ENCODE results near the gene ECT2L.

ECT2L gene

DNA sequence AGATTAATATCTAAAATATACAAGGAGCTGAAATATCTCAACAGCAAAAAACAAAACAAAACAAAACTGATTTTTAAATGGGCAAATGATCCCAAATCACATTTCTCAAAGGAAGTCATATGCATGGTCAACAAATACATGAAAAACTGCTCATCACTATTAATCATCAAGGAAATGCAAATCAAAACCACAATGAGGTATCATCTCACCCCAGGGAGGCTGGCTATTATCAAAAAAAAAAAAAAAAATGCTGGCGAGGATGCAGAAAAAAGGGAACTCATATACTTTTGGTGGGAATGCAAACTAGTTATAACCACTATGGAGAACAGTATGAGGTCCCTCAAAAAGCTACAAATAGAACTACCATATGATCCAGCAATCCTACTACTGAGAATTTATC is 157.6 kb downstream of the ECT2L start:
- H3K4me3 ChIP-seq (ENCODE audit: low read depth, low read length, poor library complexity, severe bottlenecking): no peak overlapping the region
- no peaks in the 10 kb centered on the region for H3K9me3 ChIP-seq (ENCODE audit: low read length)
- no peak for TF ChIP-seq EZH2 (IDR thresholded peaks at IDR 0.05; ENCODE audit: borderline replicate concordance, low read length)
- TF ChIP-seq, protein P1, sequence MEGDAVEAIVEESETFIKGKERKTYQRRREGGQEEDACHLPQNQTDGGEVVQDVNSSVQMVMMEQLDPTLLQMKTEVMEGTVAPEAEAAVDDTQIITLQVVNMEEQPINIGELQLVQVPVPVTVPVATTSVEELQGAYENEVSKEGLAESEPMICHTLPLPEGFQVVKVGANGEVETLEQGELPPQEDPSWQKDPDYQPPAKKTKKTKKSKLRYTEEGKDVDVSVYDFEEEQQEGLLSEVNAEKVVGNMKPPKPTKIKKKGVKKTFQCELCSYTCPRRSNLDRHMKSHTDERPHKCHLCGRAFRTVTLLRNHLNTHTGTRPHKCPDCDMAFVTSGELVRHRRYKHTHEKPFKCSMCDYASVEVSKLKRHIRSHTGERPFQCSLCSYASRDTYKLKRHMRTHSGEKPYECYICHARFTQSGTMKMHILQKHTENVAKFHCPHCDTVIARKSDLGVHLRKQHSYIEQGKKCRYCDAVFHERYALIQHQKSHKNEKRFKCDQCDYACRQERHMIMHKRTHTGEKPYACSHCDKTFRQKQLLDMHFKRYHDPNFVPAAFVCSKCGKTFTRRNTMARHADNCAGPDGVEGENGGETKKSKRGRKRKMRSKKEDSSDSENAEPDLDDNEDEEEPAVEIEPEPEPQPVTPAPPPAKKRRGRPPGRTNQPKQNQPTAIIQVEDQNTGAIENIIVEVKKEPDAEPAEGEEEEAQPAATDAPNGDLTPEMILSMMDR (IDR thresholded peaks at IDR 0.05; ENCODE audit: low read length): no peak
- no peaks in the 10 kb centered on the region for H3K4me1 ChIP-seq (ENCODE audit: insufficient read depth, low read length, severe bottlenecking)
- no peaks in the 10 kb centered on the region for H4K20me1 ChIP-seq (ENCODE audit: insufficient read depth, low read length)
- no peak overlapping the region for H3K4me2 ChIP-seq (ENCODE audit: low read length)
- no peak overlapping the region for H2AFZ ChIP-seq (ENCODE audit: low read length)
- H3K9me2 ChIP-seq (ENCODE audit: low read depth, low read length): no peaks in the 10 kb centered on the region
- no peak overlapping the region for H3K27ac ChIP-seq (ENCODE audit: low read depth, low read length, poor library complexity, severe bottlenecking)
- H3K27me3 ChIP-seq (ENCODE audit: insufficient read depth, low read length): no peaks in the 10 kb centered on the region
- no peak overlapping the region for H3K9ac ChIP-seq (ENCODE audit: low read length)
- H3F3A ChIP-seq (ENCODE audit: insufficient read depth, low read length): no peaks in the 10 kb centered on the region
- peaks cover 31% of the 10 kb centered on the region for H3K79me2 ChIP-seq (ENCODE audit: insufficient read depth, low read length)
- no peaks in the 10 kb centered on the region for H3K36me3 ChIP-seq (ENCODE audit: insufficient read depth, low read length)
